ENCODE measurements around the gene ACOX2.
A peak's percentile ranks its signal among the peaks of the same experiment; 100 is the strongest.

Gene ACOX2

DNA sequence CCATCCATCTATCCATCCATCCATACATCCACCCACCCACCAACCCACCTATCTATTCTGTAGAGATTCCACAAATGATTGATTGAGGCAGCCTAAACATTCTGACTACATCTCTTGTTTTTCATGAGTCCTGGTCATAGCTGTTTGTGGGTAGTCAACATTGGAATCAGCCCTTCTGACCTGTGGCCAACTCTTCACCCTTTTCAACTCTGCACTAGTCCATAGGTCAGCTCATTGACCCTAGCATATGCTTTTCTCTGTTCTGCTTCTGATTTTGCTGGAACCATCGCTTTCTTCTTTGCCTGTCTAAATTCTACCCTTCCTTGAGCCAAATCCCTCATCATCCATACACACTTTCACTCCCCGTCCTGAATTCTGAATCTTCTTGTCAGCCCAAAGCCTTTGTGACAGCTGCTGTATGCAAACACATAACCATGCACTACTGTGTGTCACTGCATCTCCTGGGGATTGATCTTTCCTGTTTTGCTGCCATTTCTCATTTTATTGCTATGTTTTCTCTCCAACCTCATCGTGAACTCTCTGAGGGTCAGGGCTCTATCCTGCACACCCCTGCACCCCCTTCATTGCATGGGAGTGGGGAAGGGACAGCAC is 61.9 kb downstream of the ACOX2 start:
- TF ChIP-seq, protein P1, sequence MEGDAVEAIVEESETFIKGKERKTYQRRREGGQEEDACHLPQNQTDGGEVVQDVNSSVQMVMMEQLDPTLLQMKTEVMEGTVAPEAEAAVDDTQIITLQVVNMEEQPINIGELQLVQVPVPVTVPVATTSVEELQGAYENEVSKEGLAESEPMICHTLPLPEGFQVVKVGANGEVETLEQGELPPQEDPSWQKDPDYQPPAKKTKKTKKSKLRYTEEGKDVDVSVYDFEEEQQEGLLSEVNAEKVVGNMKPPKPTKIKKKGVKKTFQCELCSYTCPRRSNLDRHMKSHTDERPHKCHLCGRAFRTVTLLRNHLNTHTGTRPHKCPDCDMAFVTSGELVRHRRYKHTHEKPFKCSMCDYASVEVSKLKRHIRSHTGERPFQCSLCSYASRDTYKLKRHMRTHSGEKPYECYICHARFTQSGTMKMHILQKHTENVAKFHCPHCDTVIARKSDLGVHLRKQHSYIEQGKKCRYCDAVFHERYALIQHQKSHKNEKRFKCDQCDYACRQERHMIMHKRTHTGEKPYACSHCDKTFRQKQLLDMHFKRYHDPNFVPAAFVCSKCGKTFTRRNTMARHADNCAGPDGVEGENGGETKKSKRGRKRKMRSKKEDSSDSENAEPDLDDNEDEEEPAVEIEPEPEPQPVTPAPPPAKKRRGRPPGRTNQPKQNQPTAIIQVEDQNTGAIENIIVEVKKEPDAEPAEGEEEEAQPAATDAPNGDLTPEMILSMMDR (IDR thresholded peaks at IDR 0.05): no peak
- H3K27ac ChIP-seq: no peak overlapping the region
- no peaks in the 10 kb centered on the region for H3K36me3 ChIP-seq (ENCODE audit: control insufficient read depth, insufficient read depth, low read length)
- H3K4me3 ChIP-seq (ENCODE audit: low read depth, low read length): no peak overlapping the region
- H3K4me2 ChIP-seq (ENCODE audit: low read length): no peak overlapping the region
- no peak overlapping the region for H2AFZ ChIP-seq
- no peaks in the 10 kb centered on the region for H3K27me3 ChIP-seq (ENCODE audit: control insufficient read depth, insufficient read depth, low read length)
- H3K79me2 ChIP-seq: no peaks in the 10 kb centered on the region
- H3K9me3 ChIP-seq (ENCODE audit: control insufficient read depth, low read length): no peaks in the 10 kb centered on the region
- H3K4me1 ChIP-seq: peaks cover 4% of the 10 kb centered on the region
- no peak overlapping the region for H3K9ac ChIP-seq

DNA sequence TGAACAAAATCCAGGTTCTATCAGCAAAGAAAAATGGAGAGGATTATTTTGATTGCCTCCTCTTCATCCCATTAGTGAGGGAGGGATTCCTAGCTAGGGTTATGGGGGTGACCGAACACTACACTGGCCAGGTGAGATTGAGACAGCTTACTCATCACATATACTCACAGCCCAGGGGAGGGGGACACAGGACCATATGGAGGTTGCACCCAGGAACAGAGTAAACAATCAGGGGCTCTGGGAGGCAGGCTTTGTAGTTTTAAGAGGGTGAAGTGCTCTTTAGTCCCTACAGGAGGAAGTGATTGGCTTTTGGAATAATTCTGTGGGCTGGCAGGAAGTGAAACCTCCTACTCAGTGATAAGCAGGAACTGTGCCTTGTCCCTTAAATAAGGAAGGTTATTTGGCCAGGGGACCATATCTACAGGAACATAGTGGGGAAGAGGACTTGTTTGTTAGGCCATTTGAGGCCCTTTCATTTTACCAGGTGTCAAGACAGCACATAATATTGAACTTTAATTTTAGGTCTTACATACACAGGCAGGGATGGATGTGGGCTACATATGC is 62.6 kb downstream of the ACOX2 start:
- TF ChIP-seq, protein P1 (IDR thresholded peaks at IDR 0.05): no peak
- H3K4me2 ChIP-seq (ENCODE audit: low read length): no peak overlapping the region
- no peak overlapping the region for H2AFZ ChIP-seq
- H3K9me3 ChIP-seq (ENCODE audit: control insufficient read depth, low read length): no peaks in the 10 kb centered on the region
- H3K4me3 ChIP-seq (ENCODE audit: low read depth, low read length): no peak overlapping the region
- H3K27ac ChIP-seq: no peak overlapping the region
- H3K4me1 ChIP-seq: peaks cover 4% of the 10 kb centered on the region
- H3K79me2 ChIP-seq: no peaks in the 10 kb centered on the region
- H3K36me3 ChIP-seq (ENCODE audit: control insufficient read depth, insufficient read depth, low read length): no peaks in the 10 kb centered on the region
- H3K9ac ChIP-seq: no peak overlapping the region
- no peaks in the 10 kb centered on the region for H3K27me3 ChIP-seq (ENCODE audit: control insufficient read depth, insufficient read depth, low read length)

DNA sequence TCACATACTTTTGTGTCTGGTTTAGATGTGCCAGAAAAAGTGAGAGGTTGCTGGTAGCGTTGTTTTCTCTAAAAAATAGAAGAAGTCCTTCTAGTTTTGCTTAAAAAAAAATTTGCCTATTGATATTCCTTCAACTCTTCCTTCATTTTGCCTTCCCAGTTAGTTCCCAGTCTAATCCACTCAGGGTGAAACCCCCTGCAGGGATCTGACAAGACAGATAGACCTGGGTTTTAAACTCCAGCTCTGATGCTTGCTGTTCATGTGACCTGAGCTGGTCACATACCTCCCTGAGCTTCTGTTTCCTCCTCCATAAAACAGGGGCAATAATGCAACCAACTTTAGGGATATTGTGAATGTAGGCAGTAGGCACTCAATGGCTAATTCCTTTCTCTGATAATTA is 63.7 kb downstream of the ACOX2 start:
- H3K9me3 ChIP-seq (ENCODE audit: control insufficient read depth, low read length): no peaks in the 10 kb centered on the region
- no peak overlapping the region for H3K4me3 ChIP-seq (ENCODE audit: low read depth, low read length)
- no peak overlapping the region for H2AFZ ChIP-seq
- no peaks in the 10 kb centered on the region for H3K36me3 ChIP-seq (ENCODE audit: control insufficient read depth, insufficient read depth, low read length)
- H3K79me2 ChIP-seq: no peaks in the 10 kb centered on the region
- H3K27ac ChIP-seq: no peak overlapping the region
- TF ChIP-seq, protein P1 (IDR thresholded peaks at IDR 0.05): no peak
- H3K27me3 ChIP-seq (ENCODE audit: control insufficient read depth, insufficient read depth, low read length): no peaks in the 10 kb centered on the region
- peaks cover 4% of the 10 kb centered on the region for H3K4me1 ChIP-seq
- H3K9ac ChIP-seq: no peak overlapping the region
- no peak overlapping the region for H3K4me2 ChIP-seq (ENCODE audit: low read length)

DNA sequence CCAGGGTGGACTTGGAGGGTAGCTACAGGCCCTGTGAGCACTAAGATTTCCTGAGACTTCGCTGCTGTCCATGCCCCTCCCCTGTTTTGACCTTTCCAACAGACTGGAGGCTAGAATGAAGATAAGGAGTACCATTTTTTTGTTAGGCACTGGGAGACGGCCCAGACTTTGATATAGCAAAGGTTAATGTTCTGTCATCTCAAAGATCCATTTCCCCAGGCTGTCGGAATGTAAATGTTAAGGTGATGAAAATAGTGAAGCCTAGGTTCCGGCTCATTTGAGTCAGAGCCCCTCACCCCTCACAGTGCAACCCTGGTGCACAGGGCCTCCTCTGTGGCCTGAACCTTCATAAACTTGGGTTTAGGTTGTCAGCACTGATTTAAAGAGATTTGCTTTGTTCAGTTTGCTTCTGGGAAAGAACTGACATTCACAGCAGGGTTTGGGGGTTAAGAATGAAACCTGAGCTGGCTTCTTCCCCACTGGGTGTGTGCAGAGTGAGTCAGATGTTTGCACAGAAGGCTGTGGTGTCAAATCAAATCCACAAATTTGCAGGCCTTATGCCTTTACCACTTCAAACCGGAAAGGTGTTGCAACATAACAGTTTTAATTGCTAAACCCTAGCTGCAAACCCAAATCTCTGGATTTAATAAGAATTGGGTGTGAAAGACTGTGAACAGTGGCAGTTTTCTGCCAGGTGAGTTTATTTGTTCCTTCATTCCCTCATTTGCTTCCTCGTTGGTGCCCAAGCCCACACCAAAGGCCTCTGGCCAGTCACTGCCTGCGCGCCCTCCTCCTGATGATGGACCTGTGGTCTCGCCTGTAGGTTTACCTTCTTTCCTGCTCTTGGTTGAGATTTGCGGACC is 65.7 kb downstream of the ACOX2 start:
- no peaks in the 10 kb centered on the region for H3K27me3 ChIP-seq (ENCODE audit: control insufficient read depth, insufficient read depth, low read length)
- no peaks in the 10 kb centered on the region for H3K9me3 ChIP-seq (ENCODE audit: control insufficient read depth, low read length)
- TF ChIP-seq, protein P1 (IDR thresholded peaks at IDR 0.05): no peak
- no peaks in the 10 kb centered on the region for H3K36me3 ChIP-seq (ENCODE audit: control insufficient read depth, insufficient read depth, low read length)
- H3K4me3 ChIP-seq (ENCODE audit: low read depth, low read length): no peak overlapping the region
- H3K4me2 ChIP-seq (ENCODE audit: low read length): no peak overlapping the region
- peaks cover 4% of the 10 kb centered on the region for H3K4me1 ChIP-seq
- no peak overlapping the region for H3K9ac ChIP-seq
- H2AFZ ChIP-seq: peak overlapping the region; percentile 52
- no peaks in the 10 kb centered on the region for H3K79me2 ChIP-seq
- no peak overlapping the region for H3K27ac ChIP-seq

Measured in parathyroid adenoma (tissue), 2 donors.